Panc1 (cell line): ENCODE data around the gene CPSF4.

Experiments used
- POLR2AphosphoS5 ChIP-seq: IDR thresholded peaks from 2 replicates; pipeline ENCODE4 v1.6.1; 2012; ENCODE audit warnings: mild to moderate bottlenecking, low read depth, low read length, moderate library complexity
- SIN3A ChIP-seq: IDR thresholded peaks from 2 replicates; pipeline ENCODE4 v1.6.1; 2012; ENCODE audit warnings: low read depth, mild to moderate bottlenecking, low read length, moderate library complexity, borderline replicate concordance; ENCODE audit not compliant: insufficient read depth
- TCF7L2 ChIP-seq: IDR thresholded peaks from 2 replicates; pipeline ENCODE4 v1.6.1; 2011; ENCODE audit warnings: mild to moderate bottlenecking, low read depth, low read length, inconsistent platforms
- TF ChIP-seq, protein P1 (sequence below): fragments of 450-650 bp; IDR thresholded peaks from 2 replicates; pipeline ENCODE4 v1.5.1; 2017; ENCODE audit warnings: mild to moderate bottlenecking
- TF ChIP-seq, protein P2 (sequence below), 2 experiments: IDR thresholded peaks; 2 replicates each; pipeline ENCODE4 v1.6.1; 2011 to 2012; ENCODE audit warnings: low read depth in 2 of 2, control low read depth in 1 of 2, low read length in 1 of 2, mild to moderate bottlenecking in 1 of 2, moderate library complexity in 1 of 2; ENCODE audit not compliant: insufficient read depth in 1 of 2

DNA sequence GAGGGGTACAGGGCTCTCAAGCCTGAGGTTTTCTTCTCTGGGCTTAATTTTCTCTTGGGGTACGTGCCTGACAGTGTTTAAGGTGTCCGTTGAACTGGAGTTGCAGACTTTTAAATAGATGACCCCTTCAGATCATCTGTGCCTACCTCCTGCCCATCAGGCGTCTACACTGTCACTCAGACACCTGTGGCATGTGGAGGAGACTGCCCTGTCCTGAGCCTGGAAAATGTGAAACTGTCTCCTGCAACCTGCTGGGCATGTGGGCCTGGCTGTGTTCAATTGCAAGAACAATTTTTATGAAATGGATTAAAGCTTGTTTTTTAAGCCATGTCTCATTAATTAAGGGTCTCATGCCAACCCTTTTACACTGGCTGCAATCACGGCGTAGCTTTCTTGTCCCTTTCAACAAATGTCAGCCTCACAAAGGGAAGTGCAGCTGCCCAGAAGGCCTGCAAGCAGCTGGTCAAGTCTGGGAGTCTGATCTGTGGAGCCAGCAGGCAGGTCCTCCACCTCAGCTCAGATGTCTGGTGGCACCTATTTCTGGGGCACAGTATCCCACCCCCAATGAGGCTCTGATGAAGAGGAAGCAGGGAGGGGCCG lies 18.4 kb downstream of the CPSF4 start:
- TF ChIP-seq POLR2AphosphoS5 (no peak), TCF7L2 (no peak), SIN3A (no peak)
- TF ChIP-seq, protein P1, sequence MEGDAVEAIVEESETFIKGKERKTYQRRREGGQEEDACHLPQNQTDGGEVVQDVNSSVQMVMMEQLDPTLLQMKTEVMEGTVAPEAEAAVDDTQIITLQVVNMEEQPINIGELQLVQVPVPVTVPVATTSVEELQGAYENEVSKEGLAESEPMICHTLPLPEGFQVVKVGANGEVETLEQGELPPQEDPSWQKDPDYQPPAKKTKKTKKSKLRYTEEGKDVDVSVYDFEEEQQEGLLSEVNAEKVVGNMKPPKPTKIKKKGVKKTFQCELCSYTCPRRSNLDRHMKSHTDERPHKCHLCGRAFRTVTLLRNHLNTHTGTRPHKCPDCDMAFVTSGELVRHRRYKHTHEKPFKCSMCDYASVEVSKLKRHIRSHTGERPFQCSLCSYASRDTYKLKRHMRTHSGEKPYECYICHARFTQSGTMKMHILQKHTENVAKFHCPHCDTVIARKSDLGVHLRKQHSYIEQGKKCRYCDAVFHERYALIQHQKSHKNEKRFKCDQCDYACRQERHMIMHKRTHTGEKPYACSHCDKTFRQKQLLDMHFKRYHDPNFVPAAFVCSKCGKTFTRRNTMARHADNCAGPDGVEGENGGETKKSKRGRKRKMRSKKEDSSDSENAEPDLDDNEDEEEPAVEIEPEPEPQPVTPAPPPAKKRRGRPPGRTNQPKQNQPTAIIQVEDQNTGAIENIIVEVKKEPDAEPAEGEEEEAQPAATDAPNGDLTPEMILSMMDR: no peak
- TF ChIP-seq, protein P2, sequence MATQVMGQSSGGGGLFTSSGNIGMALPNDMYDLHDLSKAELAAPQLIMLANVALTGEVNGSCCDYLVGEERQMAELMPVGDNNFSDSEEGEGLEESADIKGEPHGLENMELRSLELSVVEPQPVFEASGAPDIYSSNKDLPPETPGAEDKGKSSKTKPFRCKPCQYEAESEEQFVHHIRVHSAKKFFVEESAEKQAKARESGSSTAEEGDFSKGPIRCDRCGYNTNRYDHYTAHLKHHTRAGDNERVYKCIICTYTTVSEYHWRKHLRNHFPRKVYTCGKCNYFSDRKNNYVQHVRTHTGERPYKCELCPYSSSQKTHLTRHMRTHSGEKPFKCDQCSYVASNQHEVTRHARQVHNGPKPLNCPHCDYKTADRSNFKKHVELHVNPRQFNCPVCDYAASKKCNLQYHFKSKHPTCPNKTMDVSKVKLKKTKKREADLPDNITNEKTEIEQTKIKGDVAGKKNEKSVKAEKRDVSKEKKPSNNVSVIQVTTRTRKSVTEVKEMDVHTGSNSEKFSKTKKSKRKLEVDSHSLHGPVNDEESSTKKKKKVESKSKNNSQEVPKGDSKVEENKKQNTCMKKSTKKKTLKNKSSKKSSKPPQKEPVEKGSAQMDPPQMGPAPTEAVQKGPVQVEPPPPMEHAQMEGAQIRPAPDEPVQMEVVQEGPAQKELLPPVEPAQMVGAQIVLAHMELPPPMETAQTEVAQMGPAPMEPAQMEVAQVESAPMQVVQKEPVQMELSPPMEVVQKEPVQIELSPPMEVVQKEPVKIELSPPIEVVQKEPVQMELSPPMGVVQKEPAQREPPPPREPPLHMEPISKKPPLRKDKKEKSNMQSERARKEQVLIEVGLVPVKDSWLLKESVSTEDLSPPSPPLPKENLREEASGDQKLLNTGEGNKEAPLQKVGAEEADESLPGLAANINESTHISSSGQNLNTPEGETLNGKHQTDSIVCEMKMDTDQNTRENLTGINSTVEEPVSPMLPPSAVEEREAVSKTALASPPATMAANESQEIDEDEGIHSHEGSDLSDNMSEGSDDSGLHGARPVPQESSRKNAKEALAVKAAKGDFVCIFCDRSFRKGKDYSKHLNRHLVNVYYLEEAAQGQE (IDR thresholded peaks at IDR 0.05; ENCODE audit: insufficient read depth in 1 of 2, low read depth in 2 of 2, low read length in 1 of 2): no peak
